ENCODE data around the gene SUPT6H.

SUPT6H gene

DNA sequence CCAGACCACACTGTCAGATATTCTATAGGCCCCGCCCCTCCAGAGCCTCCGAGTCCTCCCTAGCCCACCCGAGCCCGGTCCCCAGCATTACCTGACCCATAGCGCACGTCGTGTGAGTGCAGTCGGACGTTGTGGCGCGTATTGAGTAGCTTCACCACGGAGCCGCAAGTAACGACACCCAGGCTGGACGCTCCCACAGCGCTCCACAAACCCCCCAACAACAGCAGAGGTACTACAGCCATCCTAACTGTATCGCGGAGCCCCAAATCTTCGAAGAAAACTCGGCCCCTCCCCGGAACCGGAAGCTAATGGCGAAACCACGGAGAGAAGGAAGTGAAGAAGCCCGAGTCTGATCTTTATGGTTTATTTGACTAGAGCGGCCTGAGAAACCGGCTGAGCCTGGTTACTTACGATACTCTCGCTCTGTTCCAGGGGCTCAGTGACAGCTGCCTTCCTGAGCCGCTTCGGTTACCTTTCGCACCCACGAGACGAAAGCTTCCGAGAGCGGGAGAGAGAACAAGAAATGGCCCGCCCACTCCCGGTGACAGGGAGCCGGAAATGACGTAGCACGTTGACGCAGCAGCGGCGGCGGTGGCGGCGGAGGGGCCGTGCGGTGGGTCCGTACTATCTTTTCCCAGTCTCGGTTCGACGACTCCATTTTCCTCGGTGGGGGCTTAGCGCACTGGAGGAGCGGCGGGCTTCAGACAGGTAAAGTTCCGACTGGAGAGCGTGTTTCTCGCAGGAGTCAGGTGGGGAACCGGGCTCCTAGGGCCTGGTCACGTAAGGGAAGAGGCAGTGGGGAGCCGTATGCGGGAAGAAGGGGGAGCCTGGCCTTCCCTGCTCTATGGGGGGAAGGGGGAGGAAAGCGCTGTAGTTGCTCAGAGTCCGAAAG is at the start of gene SUPT6H, which contains the start of gene SDF2:
TSS of gene SUPT6H (plus strand) at position 571 of the 892 bp plus-strand sequence. CDS start 11,197 bp downstream, outside the sequence.
TSS of gene SDF2 (minus strand) at position 272 of the 892 bp plus-strand sequence. CDS start at position 242, 30 bp downstream.
- peak; percentile 58 to 99 (median 87) for DNase-seq

GRCh38 chr17:28612531-28612930 is 49.5 kb upstream of the SUPT6H start:
- DNase-seq, result no peak

GRCh38 chr17:28612936-28613872 is 48.8 kb upstream of the SUPT6H start:
- DNase-seq, result peak in 20 of 51 donors; percentile 1 to 51 (median 16)

- DNase-seq, result peak in 24 of 51 donors; percentile 1 to 65 (median 14)
Measured at GRCh38 chr17:28613931-28614381, 48.0 kb upstream of the SUPT6H start, which contains the start of gene RSKR. TSS of gene RSKR (minus strand) at chr17:28614185. CDS start at chr17:28614161, 24 bp downstream.

GRCh38 chr17:28615260-28615940 is 46.6 kb upstream of the SUPT6H start:
- no peak for DNase-seq

- no peak for DNase-seq
Measured at GRCh38 chr17:28616281-28616680, 45.7 kb upstream of the SUPT6H start.

DNA sequence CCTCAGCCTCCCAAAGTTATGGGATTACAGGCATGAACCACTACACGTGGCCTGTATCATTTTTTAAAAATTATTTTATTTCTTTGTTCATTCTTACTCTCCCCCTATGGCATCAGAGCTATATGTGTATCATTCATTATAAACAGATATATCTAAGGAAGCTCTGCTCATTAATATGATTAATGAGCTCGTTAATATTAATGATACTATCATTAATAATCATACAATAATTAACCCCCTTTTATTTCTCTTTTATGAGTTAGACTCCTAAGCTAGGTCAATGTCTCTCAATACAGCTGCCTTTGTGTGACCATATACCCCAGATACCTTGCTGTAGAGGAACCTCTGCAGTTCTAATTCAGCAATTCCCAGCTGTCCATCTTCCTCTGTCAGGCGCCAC is 43.5 kb upstream of the SUPT6H start:
- DNase-seq, result no peak

DNA sequence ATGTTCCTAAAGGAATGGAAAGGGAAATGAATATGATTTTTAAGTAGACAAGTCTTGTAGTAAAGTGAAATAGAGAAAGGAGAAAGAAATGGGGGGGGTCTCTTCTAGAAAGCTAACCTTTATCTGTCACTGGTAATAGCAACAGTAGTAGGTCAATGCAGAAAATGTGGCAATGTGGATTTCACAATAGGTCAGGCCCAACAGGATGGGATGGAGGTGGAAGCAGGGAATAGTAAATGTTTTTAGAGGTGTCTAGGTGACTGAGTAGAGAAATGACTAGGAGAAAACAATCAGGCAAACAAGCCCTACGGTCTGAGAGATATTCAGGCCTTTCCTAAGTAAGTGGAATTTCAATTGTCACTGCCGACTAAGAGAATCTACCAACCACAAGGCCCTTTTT is 42.0 kb upstream of the SUPT6H start:
- DNase-seq, result no peak

DNA sequence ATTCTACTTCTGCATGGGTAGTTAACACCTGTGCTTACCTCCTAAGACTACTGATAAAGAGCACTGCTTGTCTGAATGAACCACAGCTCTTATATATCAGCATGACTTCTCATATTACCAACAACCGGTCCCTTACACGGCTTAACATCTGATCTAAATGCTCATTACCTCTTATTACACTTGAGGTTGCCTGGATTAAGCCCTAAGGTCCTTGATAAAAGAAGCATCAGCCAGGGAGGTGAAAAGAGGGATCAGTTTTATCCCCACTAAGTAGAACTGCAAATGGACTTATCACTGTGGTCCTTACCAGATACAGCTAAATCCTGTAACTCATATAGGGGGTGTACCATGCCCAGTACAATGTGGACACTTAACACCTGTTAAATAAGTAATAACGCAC is 39.8 kb upstream of the SUPT6H start:
- DNase-seq, result no peak

GRCh38 chr17:28623696-28624095 is 38.3 kb upstream of the SUPT6H start:
- no peak for DNase-seq

DNA sequence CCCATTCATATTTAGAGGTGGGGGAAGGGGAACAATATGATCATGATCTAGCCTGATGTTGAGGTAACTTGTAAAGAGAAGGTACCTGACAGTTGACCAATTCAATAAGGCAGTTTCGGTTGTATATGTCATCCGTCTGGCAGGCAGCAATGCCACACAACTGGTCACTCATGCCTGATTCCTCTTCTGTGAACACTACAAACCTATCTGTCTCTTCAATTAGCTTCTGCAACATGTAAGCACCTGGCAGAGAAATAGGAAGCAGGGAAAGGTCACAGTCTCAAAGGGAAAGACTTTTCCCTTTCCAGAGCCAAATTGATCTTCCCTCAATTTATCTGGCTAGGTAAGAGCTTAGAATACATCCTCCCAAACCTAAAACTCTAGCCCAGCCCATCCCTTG is 37.9 kb upstream of the SUPT6H start:
- no peak for DNase-seq

GRCh38 chr17:28626818-28627217 is 35.2 kb upstream of the SUPT6H start:
- no peak for DNase-seq

DNA sequence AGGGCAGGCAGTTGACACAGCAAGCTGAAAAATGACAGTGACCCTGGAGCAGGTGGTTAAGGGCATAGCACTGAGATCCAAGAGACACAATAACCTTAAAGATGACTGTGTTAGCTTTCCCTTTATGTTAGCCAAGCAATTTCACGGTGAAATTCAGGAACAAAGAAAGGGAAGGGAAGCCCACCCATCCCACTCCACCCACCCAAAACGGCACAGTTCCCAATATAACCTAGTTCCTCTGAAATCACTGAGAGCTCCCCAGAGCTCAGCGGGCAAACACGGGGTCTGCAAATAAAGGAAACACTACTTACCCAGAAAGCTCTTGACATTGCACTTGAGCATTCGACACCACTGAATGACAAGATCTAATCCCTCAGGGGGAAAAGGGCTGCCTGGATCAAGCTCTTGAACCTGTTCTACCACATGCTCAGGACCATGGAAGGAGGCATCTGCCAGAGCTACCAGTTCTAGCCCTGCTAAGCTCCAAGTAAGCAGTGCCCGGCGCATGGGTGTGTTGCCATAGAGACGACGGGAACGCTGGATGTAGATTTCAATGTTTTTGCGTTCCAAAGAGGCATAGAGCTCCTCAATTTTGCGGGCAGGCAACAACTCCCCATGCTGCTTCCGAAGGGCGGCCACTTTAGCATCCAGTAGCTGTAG is 27.7 kb upstream of the SUPT6H start:
- no peak for DNase-seq

DNA sequence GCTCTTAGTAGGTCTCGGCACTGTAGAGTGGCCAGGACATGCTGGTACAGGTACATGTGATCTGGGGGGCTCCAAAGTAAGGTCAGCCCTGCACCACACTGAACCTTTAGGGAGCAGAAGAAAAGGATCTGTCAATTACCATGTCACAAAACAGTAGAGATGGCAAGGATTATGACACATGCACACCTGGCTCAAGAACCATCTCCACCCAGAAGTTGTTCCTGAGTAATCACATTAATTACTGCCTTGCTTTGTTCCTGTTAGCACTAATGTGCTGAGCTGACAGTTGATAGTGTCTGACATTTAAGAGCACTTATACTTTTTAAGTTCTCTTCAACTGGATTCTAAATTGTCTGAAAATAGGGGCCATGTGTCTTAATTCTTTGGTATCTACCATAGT is 26.5 kb upstream of the SUPT6H start:
- no peak for DNase-seq

- no peak for DNase-seq
Measured at GRCh38 chr17:28641579-28641978, 20.4 kb upstream of the SUPT6H start.

DNA sequence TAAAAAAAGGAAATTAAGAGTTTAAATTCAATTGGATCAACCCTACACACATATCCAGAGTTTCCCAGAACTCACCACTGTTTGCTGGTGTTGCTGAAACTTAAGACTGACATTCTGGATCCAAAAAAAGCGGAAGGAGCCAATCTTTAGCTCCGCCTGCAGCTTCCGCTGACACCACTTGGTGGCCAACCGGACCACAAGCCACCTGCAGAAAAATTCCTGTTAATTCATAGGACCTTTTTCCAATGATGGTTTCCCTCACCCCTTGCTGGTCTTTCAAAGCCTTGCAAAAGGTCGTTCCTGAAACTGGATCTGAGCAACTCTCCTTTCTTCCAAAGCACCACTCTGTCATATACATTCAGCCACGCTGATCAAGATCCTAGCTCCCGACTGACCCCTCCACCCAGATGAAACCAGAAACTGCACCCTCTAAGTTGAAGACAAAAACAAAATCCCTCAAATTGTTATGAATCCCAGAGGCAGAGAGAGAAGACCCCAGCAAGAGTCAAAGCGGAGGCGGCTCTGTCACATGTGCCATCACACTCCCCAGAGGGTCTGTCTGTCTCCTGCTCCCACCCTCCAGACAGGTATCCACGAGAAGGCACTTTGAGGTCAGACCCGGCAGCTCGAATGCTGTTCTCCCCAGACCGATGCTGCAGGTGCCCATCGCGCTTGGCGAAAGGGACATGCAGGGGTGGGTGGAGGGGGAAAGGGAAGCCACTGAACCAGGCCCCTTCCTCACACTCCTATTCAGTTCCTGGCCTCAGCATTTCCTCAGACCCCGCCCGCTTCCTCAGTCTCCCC is 17.8 kb upstream of the SUPT6H start:
- DNase-seq, result peak in 21 of 51 donors; percentile 5 to 49 (median 16)

DNA sequence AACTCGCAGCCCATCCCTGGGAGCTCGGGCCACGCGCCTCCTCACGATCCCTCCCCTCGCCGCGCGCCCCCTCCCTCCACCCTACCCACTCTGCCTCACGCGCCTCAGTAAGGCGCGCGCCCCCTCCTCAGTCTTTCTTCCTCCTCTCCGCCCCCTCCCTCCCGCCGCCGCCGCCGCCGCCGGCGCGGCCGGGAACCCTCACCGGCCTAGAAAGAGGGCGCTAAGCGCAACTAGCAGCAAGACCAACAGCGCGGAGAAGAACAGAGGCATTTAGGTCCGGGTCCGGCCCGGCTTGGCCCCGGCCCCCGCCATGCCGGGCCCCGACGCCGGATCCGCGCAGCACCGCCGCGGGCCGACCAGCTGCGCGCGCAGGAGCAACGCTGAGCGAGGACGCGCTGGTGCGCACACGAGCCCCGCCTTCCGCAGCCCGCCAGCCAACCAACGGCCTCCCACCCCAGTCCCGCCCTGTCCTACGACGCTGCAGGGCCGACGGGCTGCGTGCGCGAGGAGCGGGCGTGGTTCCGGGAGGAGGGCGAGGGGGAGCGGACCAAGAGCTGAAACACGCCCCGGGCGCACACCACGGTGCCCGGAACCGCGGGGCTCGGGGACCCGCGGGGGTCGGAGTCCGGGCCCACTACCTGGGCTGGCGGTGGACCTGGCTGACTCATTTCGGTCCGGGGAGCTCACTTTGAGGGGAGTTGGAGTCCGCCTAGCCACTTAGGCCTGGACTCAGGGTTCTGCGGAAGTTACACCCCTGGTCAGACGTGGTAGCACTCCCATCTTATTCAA is 17.0 kb upstream of the SUPT6H start, which contains the start of gene BLTP2:
TSS of gene BLTP2 (minus strand) at position 372 of the 789 bp plus-strand sequence. CDS start at position 270, 102 bp downstream.
- DNase-seq, result peak; percentile 47 to 97 (median 92)

GRCh38 chr17:28645576-28645939 is 16.4 kb upstream of the SUPT6H start:
- peak in 1 of 51 donors; percentile 15 for DNase-seq

Measured in hypothalamus (tissue), 51 donors.